Adrenal gland (tissue), 12 donors: Measurements from ENCODE around the gene HHATL. TPM values are rescaled to one million over a fixed set of nuclear protein-coding genes. Genes with fewer than 3 reads are reported as not detected.

Experiments used
- DNase-seq, 7 donors: peaks; one replicate each; pipeline ENCODE4 v3.0.0-alpha.2; 2019 to 2020
- H3K27ac ChIP-seq, 5 donors: fragments of 200-600 bp; sonication (generic) in 4 of 5; 1 replicate in 3 of 5; 2 replicates in 2 of 5; pipeline versions ENCODE4 v1.5.1 to v1.8.0; 2016 to 2020; ENCODE audit warnings: mild to moderate bottlenecking in 1 of 5
- H3K27me3 ChIP-seq: fragments of 200-600 bp; 2 replicates; pipeline ENCODE4 v1.8.0; 2021
- H3K36me3 ChIP-seq, 2 donors: fragments of 200-600 bp; replicated peaks in 1 of 2; 1 replicate in 1 of 2; 2 replicates in 1 of 2; pipeline versions ENCODE4 v1.5.1 to v1.8.0; 2018 to 2022
- H3K4me1 ChIP-seq, 2 donors: fragments of 200-600 bp; replicated peaks in 1 of 2; 1 replicate in 1 of 2; 2 replicates in 1 of 2; pipeline versions ENCODE4 v1.5.1 to v1.8.0; 2018 to 2021
- H3K4me3 ChIP-seq, 4 donors: fragments of 200-600 bp; sonication (generic) in 3 of 4; one replicate each; pipeline ENCODE4 v1.5.1; 2016 to 2018
- H3K9me3 ChIP-seq, 3 donors: fragments of 200-600 bp; sonication (generic) in 1 of 3; replicated peaks in 1 of 3; 1 replicate in 2 of 3; 2 replicates in 1 of 3; pipeline versions ENCODE4 v1.5.1 to v1.8.0; 2016 to 2021
- POLR2A ChIP-seq, 2 donors: fragments of 450-650 bp; IDR thresholded peaks; one replicate each; pipeline ENCODE4 v1.6.1; 2017; ENCODE audit warnings: antibody characterized with exemption in 2 of 2, mild to moderate bottlenecking in 2 of 2, moderate library complexity in 1 of 2
- WGBS, 4 donors: extraction: QIAGEN DNeasy Blood & Tissue Kit in 2 of 4; methylation state at CpG; one replicate each; pipeline versions ENCODE4 v1.1.5 to v1.1.7; 2013 to 2017; 5-methylcytosine and 5-hydroxymethylcytosine counted together
- intact Hi-C, 2 donors: fragments of 100-400 bp; cut with DNase I; formaldehyde crosslinking; loops; one replicate each; pipeline versions ENCODE4 v1.14.1 to v1.15.0; 2022 to 2023
- polyA plus RNA-seq, 3 donors: library from polyadenylated mRNA; stranded (reverse); fragments of 200-250 nt in 2 of 3; fragments of 350-450 nt in 1 of 3; fragmentation: Illumina TruSeq in 1 of 3; extraction: RNeasy Lipid Tissue Mini Kit (QIAGEN cat#74804) in 1 of 3; gene quantifications; one replicate each; pipeline ENCODE4 v1.2.3, GENCODE V29; 2013 to 2014
- total RNA-seq, 9 donors: library from RNA; depleted of rRNA in 4 of 9; stranded (reverse); fragments of >200 nt in 4 of 9; fragments of 120-200 nt in 1 of 9; fragmentation: NEBNext Ultra II Directional in 1 of 9; extraction: Animal tissue kit (Norgen Biotek cat#: 25700) in 1 of 9; gene quantifications; one replicate each; pipeline versions ENCODE4 v1.1.0 to v1.2.4, GENCODE V29; 2013 to 2023
- TF ChIP-seq, protein P1 (sequence below), 6 experiments: fragments of 450-650 bp in 4 of 6; fragments of 200-600 bp in 2 of 6; sonication (generic) in 1 of 6; IDR thresholded peaks; 1 replicate in 5 of 6; 2 replicates in 1 of 6; pipeline versions ENCODE4 v1.5.1 to v1.8.0; 2016 to 2021; ENCODE audit warnings: antibody characterized with exemption in 6 of 6, mild to moderate bottlenecking in 2 of 6, moderate library complexity in 1 of 6
- donor health status: healthy with polysubstance abuse.
- donor health status: Bipolar disorder and iron deficiency.
- donor health status: DM: yes; HTN: yes; CAD: no.
- donor health status: DM: no; HTN: no; CAD: no.
- donor health status: DM: no; HTN: no; CAD: no.
- donor health status: DM: yes; HTN: yes; CAD: no.

The HHATL gene
- total and polyA plus RNA-seq, 12 donors, result 0.18 to 4.5 (median 0.73) TPM; not detected in 2

DNA sequence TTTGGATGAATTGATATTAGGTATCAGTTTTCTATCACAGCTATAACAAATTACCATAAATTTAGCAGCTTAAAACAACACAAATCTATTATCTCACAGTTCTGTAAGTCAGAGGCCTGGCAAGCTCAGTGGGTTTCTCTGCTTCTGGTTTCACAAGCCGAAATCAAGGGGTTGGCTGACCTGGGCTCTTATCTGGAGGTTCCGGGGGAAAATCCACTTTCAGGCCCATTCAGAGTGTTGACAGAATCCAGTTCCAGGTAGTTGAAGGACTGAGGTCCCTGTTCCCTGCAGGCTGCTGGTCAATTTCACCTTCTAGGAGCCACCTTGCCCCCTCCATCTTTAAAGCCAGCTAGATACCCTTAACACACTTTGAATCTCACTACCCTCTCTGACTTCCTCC is 11.1 kb upstream of the HHATL start:
- no peak for TF ChIP-seq POLR2A (IDR thresholded peaks at IDR 0.05)
- TF ChIP-seq, protein P1, sequence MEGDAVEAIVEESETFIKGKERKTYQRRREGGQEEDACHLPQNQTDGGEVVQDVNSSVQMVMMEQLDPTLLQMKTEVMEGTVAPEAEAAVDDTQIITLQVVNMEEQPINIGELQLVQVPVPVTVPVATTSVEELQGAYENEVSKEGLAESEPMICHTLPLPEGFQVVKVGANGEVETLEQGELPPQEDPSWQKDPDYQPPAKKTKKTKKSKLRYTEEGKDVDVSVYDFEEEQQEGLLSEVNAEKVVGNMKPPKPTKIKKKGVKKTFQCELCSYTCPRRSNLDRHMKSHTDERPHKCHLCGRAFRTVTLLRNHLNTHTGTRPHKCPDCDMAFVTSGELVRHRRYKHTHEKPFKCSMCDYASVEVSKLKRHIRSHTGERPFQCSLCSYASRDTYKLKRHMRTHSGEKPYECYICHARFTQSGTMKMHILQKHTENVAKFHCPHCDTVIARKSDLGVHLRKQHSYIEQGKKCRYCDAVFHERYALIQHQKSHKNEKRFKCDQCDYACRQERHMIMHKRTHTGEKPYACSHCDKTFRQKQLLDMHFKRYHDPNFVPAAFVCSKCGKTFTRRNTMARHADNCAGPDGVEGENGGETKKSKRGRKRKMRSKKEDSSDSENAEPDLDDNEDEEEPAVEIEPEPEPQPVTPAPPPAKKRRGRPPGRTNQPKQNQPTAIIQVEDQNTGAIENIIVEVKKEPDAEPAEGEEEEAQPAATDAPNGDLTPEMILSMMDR (IDR thresholded peaks at IDR 0.05), result no peak
- H3K4me1 ChIP-seq, result no peaks in the 10 kb centered on the region
- no peak overlapping the region for H3K4me3 ChIP-seq
- WGBS, 4 donors, result 87 to 98% (median 96%) methylated on average over 2 of the region's 2 CpGs
- intact Hi-C loops, result no loop called here
- no peak overlapping the region for H3K27ac ChIP-seq
- no peaks in the 10 kb centered on the region for H3K27me3 ChIP-seq
- DNase-seq, result no peak
- no peaks in the 10 kb centered on the region for H3K9me3 ChIP-seq
- H3K36me3 ChIP-seq, result no peaks in the 10 kb centered on the region

- no peaks in the 10 kb centered on the region for H3K4me1 ChIP-seq
- 75 to 96% (median 79%) methylated on average over 4 to 5 of the region's 5 CpGs for WGBS, 4 donors
- no peak overlapping the region for H3K27ac ChIP-seq
- H3K27me3 ChIP-seq, result no peaks in the 10 kb centered on the region
- H3K9me3 ChIP-seq, result no peaks in the 10 kb centered on the region
- H3K4me3 ChIP-seq, result no peak overlapping the region
- intact Hi-C loops, result no loop called here
- no peaks in the 10 kb centered on the region for H3K36me3 ChIP-seq
- TF ChIP-seq POLR2A (IDR thresholded peaks at IDR 0.05), result no peak
- TF ChIP-seq, protein P1 (IDR thresholded peaks at IDR 0.05), result no peak
- peak in 2 of 7 donors; percentile 5 to 28 for DNase-seq
These were observed 10.2 kb upstream of the HHATL start for GRCh38 chr3:42712688-42713372.

DNA sequence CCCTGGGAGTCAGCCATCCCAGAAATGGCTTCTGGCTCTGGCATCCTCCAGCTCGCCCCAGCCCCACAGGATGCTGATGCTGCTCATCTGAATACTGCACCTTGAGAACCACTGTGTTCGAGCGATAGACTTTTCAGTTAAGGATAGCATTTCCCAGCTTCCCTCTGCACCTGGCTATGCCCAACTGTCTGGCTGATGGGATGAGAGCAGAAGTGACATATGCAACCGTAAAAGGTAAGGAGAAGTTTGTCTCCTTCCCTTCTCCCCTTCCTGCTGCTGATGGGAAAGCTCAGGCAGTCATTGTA is 9.7 kb upstream of the HHATL start:
- no peak for DNase-seq

GRCh38 chr3:42711491-42712343 is 9.1 kb upstream of the HHATL start:
- 63 to 75% (median 70%) methylated on average over 5 to 6 of the region's 6 CpGs for WGBS, 4 donors
- no peaks in the 10 kb centered on the region for H3K36me3 ChIP-seq
- no peaks in the 10 kb centered on the region for H3K4me1 ChIP-seq
- intact Hi-C loops, result no loop called here
- no peak overlapping the region for H3K27ac ChIP-seq
- TF ChIP-seq, protein P1 (IDR thresholded peaks at IDR 0.05), result no peak
- peak in 2 of 7 donors; percentile 5 to 8 for DNase-seq
- H3K9me3 ChIP-seq, result no peaks in the 10 kb centered on the region
- no peak overlapping the region for H3K4me3 ChIP-seq
- no peaks in the 10 kb centered on the region for H3K27me3 ChIP-seq

More for the DNA sequence above, 9.7 kb upstream of the HHATL start:
- intact Hi-C loops, result no loop called here
- H3K4me3 ChIP-seq, result no peak overlapping the region
- no peaks in the 10 kb centered on the region for H3K27me3 ChIP-seq
- H3K27ac ChIP-seq, result no peak overlapping the region
- H3K36me3 ChIP-seq, result no peaks in the 10 kb centered on the region
- WGBS, 4 donors, result 77 to 90% (median 83%) methylated on average over 3 to 4 of the region's 4 CpGs
- H3K9me3 ChIP-seq, result no peaks in the 10 kb centered on the region
- TF ChIP-seq POLR2A (IDR thresholded peaks at IDR 0.05), result no peak
- TF ChIP-seq, protein P1 (IDR thresholded peaks at IDR 0.05), result no peak
- H3K4me1 ChIP-seq, result no peaks in the 10 kb centered on the region
